HT-29 (cell line): ENCODE results near the gene COL23A1. TPM values are rescaled to one million over a fixed set of nuclear protein-coding genes. Genes with fewer than 3 reads are reported as not detected.

Experiments
- DNase-seq: peaks from one replicate; pipeline ENCODE4 v3.0.0-alpha.2; 2015; ENCODE audit warnings: low spot score
- total RNA-seq: library from RNA; depleted of rRNA; stranded (reverse); fragments of >200 nt; shearing (Covaris generic); gene quantifications from 2 replicates; pipeline ENCODE4 v1.2.3, GENCODE V29; 2014

COL23A1 gene
- total RNA-seq, 1 experiment from 2014 or later = not detected

DNA sequence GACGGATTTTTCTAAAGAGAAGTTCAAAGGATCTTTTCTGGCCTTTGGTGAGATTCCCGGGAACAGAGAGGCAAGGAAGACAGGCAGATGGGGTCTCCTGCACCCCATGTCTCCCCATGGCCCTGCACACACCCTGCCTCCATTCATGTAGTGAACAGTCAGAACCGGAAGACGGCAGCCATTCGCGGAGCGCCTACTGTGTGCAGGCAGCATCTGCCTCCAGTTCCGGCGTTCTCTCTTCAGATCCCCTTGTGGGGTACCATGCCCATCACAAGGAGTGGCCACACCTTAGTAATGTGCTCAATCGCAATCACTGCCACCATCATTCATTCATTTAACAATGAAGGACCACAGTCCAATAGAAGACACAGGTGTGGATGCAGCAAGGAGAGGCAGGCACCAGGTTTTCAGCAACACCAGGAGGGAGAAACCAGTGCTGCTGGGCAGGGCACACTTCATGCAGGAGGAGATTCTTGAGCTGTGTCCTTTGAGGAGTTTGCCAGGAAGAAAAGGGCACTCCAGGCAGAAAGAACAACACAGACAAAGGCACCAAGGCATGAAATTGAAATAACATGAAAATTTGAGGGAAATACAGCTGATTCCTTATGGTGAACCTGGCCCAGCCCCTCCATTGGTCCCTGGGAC lies 186.1 kb downstream of the COL23A1 start:
- DNase-seq = no peak

GRCh38 chr5:178403351-178403750 lies 186.8 kb downstream of the COL23A1 start:
- no peak for DNase-seq

- no peak for DNase-seq
Observed at GRCh38 chr5:178399701-178400095, 190.5 kb downstream of the COL23A1 start.

- no peak for DNase-seq
Observed at GRCh38 chr5:178398901-178399700, 191.1 kb downstream of the COL23A1 start.

DNA sequence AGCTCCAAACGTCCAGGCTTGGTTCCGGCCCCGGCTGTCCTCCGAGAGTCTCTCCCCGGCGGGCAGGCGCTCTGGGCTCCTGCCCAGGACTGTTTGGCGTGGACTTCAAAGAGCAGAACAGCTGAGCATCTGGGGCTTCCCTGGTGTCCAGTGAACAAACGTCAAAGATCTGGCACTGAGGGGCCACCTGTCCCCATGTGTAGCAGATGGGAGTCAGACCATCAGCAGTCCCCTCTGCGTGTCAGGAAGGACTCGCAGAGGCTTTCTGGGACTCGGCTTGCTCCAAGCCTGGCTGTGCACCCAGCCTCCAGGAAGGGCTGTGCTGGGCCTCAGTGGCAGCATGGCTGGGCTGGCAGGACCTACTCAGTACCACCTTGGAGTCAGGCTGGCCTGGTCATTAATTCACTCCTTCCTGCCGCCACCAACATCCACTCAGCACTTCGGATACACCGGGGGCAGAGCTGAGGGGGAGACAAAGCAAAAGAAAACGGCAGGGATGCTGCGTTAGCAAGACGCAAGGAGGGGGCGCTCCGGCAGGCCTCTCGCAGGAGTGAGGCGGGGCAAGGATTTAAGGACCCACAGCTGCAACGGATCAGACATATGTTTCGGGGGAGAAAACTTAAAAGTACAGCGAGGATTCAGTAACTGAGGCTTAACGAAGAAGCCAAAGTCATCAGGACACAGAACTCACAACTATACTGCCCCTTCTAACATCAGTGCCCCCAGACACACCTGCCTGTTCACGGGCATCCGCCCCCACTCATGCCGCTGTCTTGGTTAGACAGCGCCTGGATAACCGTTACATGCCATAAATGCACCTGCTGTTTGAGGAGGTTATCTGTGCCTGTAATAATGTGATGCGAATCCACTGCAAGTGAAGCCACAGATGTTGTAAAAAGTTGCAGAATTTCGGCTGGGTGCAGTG lies 193.1 kb downstream of the COL23A1 start:
- DNase-seq = no peak

GRCh38 chr5:178394074-178394473 lies 196.1 kb downstream of the COL23A1 start:
- no peak for DNase-seq

DNA sequence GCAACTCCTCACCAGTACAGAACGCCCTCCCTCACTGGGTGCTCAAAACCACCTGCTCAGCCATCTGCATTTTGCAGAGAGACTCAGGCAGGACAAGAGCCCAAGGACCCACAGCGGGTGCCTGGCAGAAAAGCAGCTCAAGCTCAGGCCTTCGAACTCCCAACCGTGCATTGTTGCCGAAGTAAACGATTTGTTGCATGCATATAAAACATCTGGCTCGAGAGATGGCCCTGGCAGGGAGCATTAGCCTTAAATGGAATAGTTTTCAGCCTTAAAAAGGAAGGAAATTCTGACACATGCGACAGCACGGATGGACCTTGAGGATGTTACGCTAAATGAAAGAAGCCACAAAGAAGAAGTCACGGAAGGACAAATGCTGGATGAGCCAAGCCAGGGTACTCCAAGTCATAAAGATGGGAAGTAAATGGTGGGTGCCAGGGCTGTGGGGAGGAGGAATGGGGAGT lies 197.2 kb downstream of the COL23A1 start:
- DNase-seq = no peak

GRCh38 chr5:178392386-178392785 lies 197.8 kb downstream of the COL23A1 start:
- DNase-seq = no peak

GRCh38 chr5:178391480-178391879 lies 198.7 kb downstream of the COL23A1 start:
- DNase-seq = no peak

- no peak for DNase-seq
Observed at GRCh38 chr5:178389796-178390195, 200.4 kb downstream of the COL23A1 start.

DNA sequence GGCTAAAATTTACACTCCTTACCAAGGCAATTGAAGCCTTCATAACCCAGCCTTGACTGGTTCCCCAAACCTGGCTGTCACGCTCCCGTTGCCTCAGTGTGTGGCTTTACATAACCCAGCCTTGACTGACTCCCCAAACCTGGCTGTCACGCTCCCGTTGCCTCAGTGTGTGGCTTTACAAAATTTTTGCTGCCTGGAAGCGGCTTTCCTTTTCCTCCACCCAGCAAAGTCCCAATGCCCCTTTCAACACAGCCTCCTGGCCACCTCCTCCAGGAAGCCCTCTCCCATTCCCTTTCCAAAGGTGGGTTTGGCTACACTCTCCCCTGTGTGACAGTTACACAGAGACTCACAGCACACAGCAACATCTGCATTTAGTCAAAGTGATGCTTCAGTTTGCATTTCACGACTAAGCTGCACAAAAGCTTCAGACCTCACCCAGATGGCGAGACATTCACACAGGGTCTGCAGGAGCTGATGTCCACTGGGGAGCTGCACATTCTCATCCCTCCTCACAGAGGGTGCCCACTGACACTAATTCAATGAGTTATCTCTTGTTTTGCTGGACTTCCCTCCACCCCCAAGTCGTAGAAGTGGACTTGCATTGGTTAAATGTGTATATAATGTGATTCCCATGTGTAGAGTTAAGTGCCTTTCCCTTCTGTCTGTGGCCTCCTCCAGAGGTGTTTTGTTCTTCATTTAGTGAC lies 201.0 kb downstream of the COL23A1 start:
- no peak for DNase-seq

- no peak for DNase-seq
Observed at GRCh38 chr5:178388386-178389025, 201.7 kb downstream of the COL23A1 start.

DNA sequence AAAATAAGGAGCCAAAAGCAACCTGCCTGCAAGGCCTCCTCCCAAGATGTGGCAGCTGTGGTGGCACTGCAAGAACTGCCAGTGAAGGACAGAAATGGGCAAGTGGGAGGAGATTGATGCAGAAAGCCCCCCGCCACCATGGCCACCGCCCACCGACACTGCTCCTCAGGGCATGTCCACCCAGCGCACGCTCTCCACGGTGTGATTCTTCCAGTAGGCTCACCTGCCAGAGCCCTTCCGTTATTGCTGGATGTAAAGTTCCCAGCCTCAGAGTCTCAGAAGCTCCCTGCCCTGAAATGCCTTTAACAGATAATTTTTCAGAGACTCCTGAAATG lies 202.4 kb downstream of the COL23A1 start:
- no peak for DNase-seq

DNA sequence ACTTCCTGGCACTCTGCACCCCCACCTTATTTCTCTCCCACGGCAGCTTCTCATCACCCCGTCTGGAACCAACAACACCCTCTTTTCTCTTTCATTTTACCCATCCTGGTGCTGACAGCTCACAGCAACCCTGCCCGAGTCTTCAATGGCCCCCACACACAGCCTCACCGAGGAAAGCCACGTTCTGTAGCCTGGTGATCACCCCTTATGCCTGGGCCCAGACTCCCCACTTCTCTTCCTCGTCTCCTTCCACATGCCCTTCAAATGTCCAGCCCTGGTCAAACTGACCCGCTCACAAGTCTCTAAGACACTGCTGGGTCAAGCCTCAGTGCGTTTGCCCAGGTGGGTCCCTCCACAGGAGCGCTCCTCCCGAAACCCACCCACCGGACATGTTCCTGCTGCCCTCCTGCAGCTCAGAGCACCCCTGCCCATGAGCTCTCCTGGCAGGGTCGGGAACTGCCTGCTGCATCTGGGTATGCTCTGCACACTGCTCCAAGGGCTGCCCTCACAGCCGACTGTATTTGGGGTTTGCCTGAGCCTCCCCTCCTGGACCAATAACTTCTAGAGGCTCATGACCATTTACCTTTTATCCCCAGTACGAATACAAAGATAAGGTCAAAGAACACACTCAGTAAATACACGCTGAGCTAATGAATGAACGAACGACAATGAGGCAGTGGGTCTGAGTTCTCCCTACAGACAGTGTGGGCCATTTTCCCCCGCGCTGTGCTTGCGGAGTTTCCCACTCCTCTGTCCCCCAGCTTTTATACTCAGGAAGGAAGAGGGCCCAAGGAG lies 202.9 kb downstream of the COL23A1 start:
- DNase-seq = no peak

GRCh38 chr5:178386336-178386931 lies 203.8 kb downstream of the COL23A1 start:
- DNase-seq = no peak

- no peak for DNase-seq
Observed at GRCh38 chr5:178385496-178385890, 204.7 kb downstream of the COL23A1 start.

DNA sequence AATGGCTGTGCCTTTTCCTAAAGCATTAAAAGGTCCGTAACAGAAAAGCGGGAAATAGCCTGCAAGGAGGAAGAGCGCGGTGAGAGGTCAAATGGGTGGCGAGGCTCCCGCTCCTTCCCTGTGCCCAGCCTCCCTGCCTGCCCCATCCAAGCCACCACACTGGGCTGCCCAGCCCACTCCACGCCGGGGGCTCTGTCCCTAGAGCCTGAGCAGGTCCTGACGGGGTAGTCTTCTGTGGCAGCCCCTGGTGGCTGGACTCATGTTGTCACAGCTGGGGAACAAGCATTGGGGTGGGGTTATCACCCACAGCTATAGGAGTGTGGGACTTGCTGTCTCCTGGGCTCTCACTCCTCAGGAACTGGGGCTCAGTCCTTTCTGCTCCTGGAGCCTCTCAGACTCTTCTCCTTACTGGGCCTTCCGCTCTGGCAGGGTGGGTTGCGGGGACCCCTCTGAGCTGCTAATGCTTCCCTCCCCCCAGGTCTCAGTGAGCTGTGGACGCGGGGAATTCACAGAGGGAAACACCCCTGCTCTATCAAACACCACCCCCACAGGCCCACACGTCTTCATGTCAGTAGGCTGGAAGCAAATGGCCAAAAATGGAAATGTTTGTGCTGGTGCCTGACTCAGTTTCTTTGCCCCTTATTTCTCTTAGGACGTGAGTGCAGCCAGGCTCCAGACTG lies 205.2 kb downstream of the COL23A1 start:
- DNase-seq = no peak

DNA sequence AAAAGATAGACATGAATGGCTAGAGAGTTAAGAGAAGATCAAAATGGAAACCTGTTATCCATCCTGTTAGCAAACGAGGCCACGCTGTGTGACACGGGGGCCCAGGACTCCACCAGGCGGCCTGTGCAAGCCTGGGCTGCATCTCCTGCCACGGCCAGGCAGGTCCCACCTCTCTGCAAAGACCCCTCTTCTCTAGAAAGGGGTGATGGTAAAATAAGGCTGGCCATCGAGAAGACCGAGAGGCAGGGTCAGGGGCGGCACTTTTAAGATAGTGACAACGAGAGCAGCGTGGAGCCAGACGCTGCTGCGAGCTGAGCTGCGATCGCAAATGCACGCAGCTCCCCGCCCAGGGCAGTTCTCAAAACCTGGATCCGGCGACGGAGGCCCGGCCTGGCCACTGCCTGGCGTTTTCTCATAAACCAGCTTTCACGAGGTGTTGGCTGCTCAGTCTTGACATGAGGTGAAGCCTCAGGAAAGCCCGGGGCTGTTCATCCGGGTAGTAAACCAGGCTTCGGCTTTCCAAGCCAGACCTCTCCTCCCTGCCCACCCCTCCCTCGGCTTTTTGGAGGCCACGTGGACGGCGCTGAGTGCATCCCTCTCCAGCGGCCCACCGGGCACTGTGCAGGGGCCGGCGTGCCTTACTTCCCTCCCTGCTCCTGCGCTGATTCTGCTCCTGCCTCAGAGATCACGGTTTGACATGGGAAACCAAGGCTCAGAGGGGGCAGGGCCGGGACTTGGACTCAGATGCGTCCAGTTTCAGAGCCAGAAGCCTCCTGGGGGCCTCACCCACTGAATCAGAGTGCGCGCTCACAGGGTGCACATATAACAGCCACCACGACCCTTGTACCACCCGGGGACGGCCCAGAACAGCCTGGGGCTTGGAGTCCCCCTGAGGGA lies 206.0 kb downstream of the COL23A1 start:
- no peak for DNase-seq
